Brain microvascular endothelial cell (primary cell): ENCODE measurements around the gene FMN2.

Experiments
- DNase-seq: peaks from one replicate; pipeline ENCODE4 v3.0.0-alpha.2; 2020
- H3K27ac ChIP-seq: fragments of 250-450 bp; sonication (Bioruptor Pico); 2 replicates; pipeline ENCODE4 v1.5.1; 2020; ENCODE audit warnings: mild to moderate bottlenecking, moderate library complexity
- H3K27me3 ChIP-seq: fragments of 250-450 bp; sonication (Bioruptor Pico); replicated peaks from 2 replicates; pipeline ENCODE4 v1.5.1; 2020; ENCODE audit warnings: mild to moderate bottlenecking
- H3K36me3 ChIP-seq: fragments of 250-450 bp; sonication (Bioruptor Pico); replicated peaks from 2 replicates; pipeline ENCODE4 v1.5.1; 2020; ENCODE audit warnings: mild to moderate bottlenecking
- H3K4me3 ChIP-seq: 2 replicates; pipeline ENCODE4 v1.5.1; 2011; ENCODE audit warnings: low read depth, mild to moderate bottlenecking, control low read depth, low read length, moderate library complexity
- CTCF ChIP-seq: IDR thresholded peaks from 2 replicates; pipeline ENCODE4 v1.5.1; 2011; ENCODE audit warnings: low read depth, mild to moderate bottlenecking, moderate library complexity, low read length, control low read depth, inconsistent platforms; ENCODE audit errors: missing control alignments
- in situ Hi-C: cut with HindIII; loops from 2 replicates; pipeline ENCODE4 v1.10.0; 2017; ENCODE audit warnings: low sequenced_read_pairs, low pct_ligation_motif_present

The FMN2 gene

GRCh38 chr1:240056350-240056749, 35.3 kb upstream of the FMN2 start:
- no peak for DNase-seq
- no peaks in the 10 kb centered on the region for H3K27me3 ChIP-seq
- H3K36me3 ChIP-seq, result no peaks in the 10 kb centered on the region
- in situ Hi-C loops, result no loop called here
- no peak for TF ChIP-seq CTCF
- H3K4me3 ChIP-seq, result no peak overlapping the region
- H3K27ac ChIP-seq, result no peak overlapping the region

GRCh38 chr1:240058049-240058448, 33.6 kb upstream of the FMN2 start:
- Histone ChIP-seq H3K27me3 (no peaks in the 10 kb centered on the region), H3K36me3 (no peaks in the 10 kb centered on the region), H3K27ac (no peak overlapping the region), H3K4me3 (no peak overlapping the region)
- no peak for DNase-seq
- in situ Hi-C loops, result no loop called here
- TF ChIP-seq CTCF, result no peak

- no peak for TF ChIP-seq CTCF
- in situ Hi-C loops, result no loop called here
- no peaks in the 10 kb centered on the region for H3K27me3 ChIP-seq
- no peak for DNase-seq
- H3K27ac ChIP-seq, result no peak overlapping the region
- H3K4me3 ChIP-seq, result no peak overlapping the region
- no peaks in the 10 kb centered on the region for H3K36me3 ChIP-seq
These were observed 22.7 kb upstream of the FMN2 start for GRCh38 chr1:240068961-240069360.

- no peak for TF ChIP-seq CTCF
- Histone ChIP-seq H3K36me3 (no peaks in the 10 kb centered on the region), H3K27ac (no peak overlapping the region), H3K27me3 (no peaks in the 10 kb centered on the region), H3K4me3 (no peak overlapping the region)
- no peak for DNase-seq
- in situ Hi-C loops, result no loop called here
These were observed 21.5 kb upstream of the FMN2 start for GRCh38 chr1:240070188-240070587.

GRCh38 chr1:240073097-240073496, 18.6 kb upstream of the FMN2 start:
- Histone ChIP-seq H3K36me3 (no peaks in the 10 kb centered on the region), H3K4me3 (no peak overlapping the region), H3K27me3 (no peaks in the 10 kb centered on the region), H3K27ac (no peak overlapping the region)
- in situ Hi-C loops, result no loop called here
- DNase-seq, result no peak
- peak; percentile 16 for TF ChIP-seq CTCF

- no peaks in the 10 kb centered on the region for H3K36me3 ChIP-seq
- peak; percentile 2 for DNase-seq
- H3K4me3 ChIP-seq, result no peak overlapping the region
- TF ChIP-seq CTCF, result no peak
- no peaks in the 10 kb centered on the region for H3K27me3 ChIP-seq
- in situ Hi-C loops, result no loop called here
- H3K27ac ChIP-seq, result no peak overlapping the region
These were observed 17.3 kb upstream of the FMN2 start for GRCh38 chr1:240074422-240074821.
